IPS-18a (cell line): ENCODE data around the gene RIMS3.

ENCODE experiments used
- H3K27ac ChIP-seq: one replicate; pipeline ENCODE4 v1.5.1; 2013; ENCODE audit warnings: low read length
- H3K27me3 ChIP-seq: one replicate; pipeline ENCODE4 v1.6.1; 2013; ENCODE audit warnings: mild to moderate bottlenecking, low read length; ENCODE audit not compliant: control insufficient read depth, insufficient read depth
- H3K36me3 ChIP-seq: one replicate; pipeline ENCODE4 v1.6.1; 2013; ENCODE audit warnings: low read depth, low read length; ENCODE audit not compliant: control insufficient read depth
- H3K4me1 ChIP-seq: one replicate; pipeline ENCODE4 v1.6.1; 2013; ENCODE audit warnings: low read depth, low read length; ENCODE audit not compliant: control insufficient read depth
- H3K4me3 ChIP-seq: one replicate; pipeline ENCODE4 v1.5.1; 2013; ENCODE audit warnings: low read length
- H3K9ac ChIP-seq: one replicate; pipeline ENCODE4 v1.6.1; 2013; ENCODE audit warnings: mild to moderate bottlenecking, low read length, moderate library complexity
- H3K9me3 ChIP-seq: one replicate; pipeline ENCODE4 v1.6.1; 2013; ENCODE audit warnings: low read depth, low read length; ENCODE audit not compliant: control insufficient read depth

RIMS3 gene

GRCh38 chr1:40662864-40663263 is 2.6 kb downstream of the RIMS3 start:
- peak overlapping the region; percentile 26 for H3K9ac ChIP-seq
- peaks cover 28% of the 10 kb centered on the region for H3K4me1 ChIP-seq
- H3K9me3 ChIP-seq: no peaks in the 10 kb centered on the region
- H3K36me3 ChIP-seq: no peaks in the 10 kb centered on the region
- H3K27me3 ChIP-seq: no peaks in the 10 kb centered on the region
- no peak overlapping the region for H3K4me3 ChIP-seq
- no peak overlapping the region for H3K27ac ChIP-seq

GRCh38 chr1:40662151-40662550 is 3.3 kb downstream of the RIMS3 start:
- H3K4me3 ChIP-seq: no peak overlapping the region
- H3K9ac ChIP-seq: no peak overlapping the region
- no peaks in the 10 kb centered on the region for H3K9me3 ChIP-seq
- no peaks in the 10 kb centered on the region for H3K36me3 ChIP-seq
- no peaks in the 10 kb centered on the region for H3K27me3 ChIP-seq
- peaks cover 28% of the 10 kb centered on the region for H3K4me1 ChIP-seq
- no peak overlapping the region for H3K27ac ChIP-seq

- H3K9ac ChIP-seq: no peak overlapping the region
- H3K36me3 ChIP-seq: no peaks in the 10 kb centered on the region
- H3K4me3 ChIP-seq: no peak overlapping the region
- H3K9me3 ChIP-seq: no peaks in the 10 kb centered on the region
- H3K27me3 ChIP-seq: no peaks in the 10 kb centered on the region
- H3K27ac ChIP-seq: no peak overlapping the region
- H3K4me1 ChIP-seq: peaks cover 28% of the 10 kb centered on the region
Measured at GRCh38 chr1:40661678-40662077, 3.8 kb downstream of the RIMS3 start.

GRCh38 chr1:40659649-40659947 is 5.9 kb downstream of the RIMS3 start:
- Histone ChIP-seq H3K36me3 (no peaks in the 10 kb centered on the region), H3K27me3 (no peaks in the 10 kb centered on the region), H3K4me1 (peaks cover 23% of the 10 kb centered on the region), H3K9ac (no peak overlapping the region), H3K9me3 (no peaks in the 10 kb centered on the region), H3K27ac (no peak overlapping the region), H3K4me3 (no peak overlapping the region)

GRCh38 chr1:40658751-40659648 is 6.5 kb downstream of the RIMS3 start:
- no peaks in the 10 kb centered on the region for H3K9me3 ChIP-seq
- H3K36me3 ChIP-seq: no peaks in the 10 kb centered on the region
- H3K4me3 ChIP-seq: no peak overlapping the region
- peaks cover 25% of the 10 kb centered on the region for H3K4me1 ChIP-seq
- no peaks in the 10 kb centered on the region for H3K27me3 ChIP-seq
- H3K27ac ChIP-seq: no peak overlapping the region
- no peak overlapping the region for H3K9ac ChIP-seq

GRCh38 chr1:40657046-40657445 is 8.4 kb downstream of the RIMS3 start:
- Histone ChIP-seq H3K27ac (no peak overlapping the region), H3K9ac (no peak overlapping the region), H3K27me3 (no peaks in the 10 kb centered on the region), H3K4me1 (peaks cover 13% of the 10 kb centered on the region), H3K36me3 (no peaks in the 10 kb centered on the region), H3K9me3 (no peaks in the 10 kb centered on the region), H3K4me3 (no peak overlapping the region)

GRCh38 chr1:40653851-40654537 is 11.5 kb downstream of the RIMS3 start:
- Histone ChIP-seq H3K9ac (peak overlapping the region; percentile 35), H3K27ac (no peak overlapping the region), H3K36me3 (no peaks in the 10 kb centered on the region), H3K4me3 (peak overlapping the region; percentile 44), H3K4me1 (peaks cover 13% of the 10 kb centered on the region), H3K27me3 (no peaks in the 10 kb centered on the region), H3K9me3 (no peaks in the 10 kb centered on the region)

- Histone ChIP-seq H3K36me3 (no peaks in the 10 kb centered on the region), H3K9me3 (no peaks in the 10 kb centered on the region), H3K4me1 (peaks cover 13% of the 10 kb centered on the region), H3K27me3 (no peaks in the 10 kb centered on the region), H3K27ac (no peak overlapping the region), H3K4me3 (no peak overlapping the region), H3K9ac (no peak overlapping the region)
Measured at GRCh38 chr1:40652979-40653378, 12.5 kb downstream of the RIMS3 start.

GRCh38 chr1:40652468-40652867 is 13.0 kb downstream of the RIMS3 start:
- Histone ChIP-seq H3K4me1 (peaks cover 13% of the 10 kb centered on the region), H3K36me3 (no peaks in the 10 kb centered on the region), H3K9me3 (no peaks in the 10 kb centered on the region), H3K9ac (no peak overlapping the region), H3K4me3 (no peak overlapping the region), H3K27ac (no peak overlapping the region), H3K27me3 (no peaks in the 10 kb centered on the region)

GRCh38 chr1:40651138-40651857 is 14.2 kb downstream of the RIMS3 start:
- no peaks in the 10 kb centered on the region for H3K36me3 ChIP-seq
- peaks cover 13% of the 10 kb centered on the region for H3K4me1 ChIP-seq
- no peak overlapping the region for H3K27ac ChIP-seq
- H3K27me3 ChIP-seq: no peaks in the 10 kb centered on the region
- no peak overlapping the region for H3K9ac ChIP-seq
- H3K9me3 ChIP-seq: no peaks in the 10 kb centered on the region
- H3K4me3 ChIP-seq: no peak overlapping the region

- Histone ChIP-seq H3K9me3 (no peaks in the 10 kb centered on the region), H3K4me3 (no peak overlapping the region), H3K27ac (no peak overlapping the region), H3K36me3 (no peaks in the 10 kb centered on the region), H3K4me1 (peaks cover 13% of the 10 kb centered on the region), H3K9ac (no peak overlapping the region), H3K27me3 (no peaks in the 10 kb centered on the region)
Measured at GRCh38 chr1:40650075-40650474, 15.4 kb downstream of the RIMS3 start.
